ENCODE measurements around the gene ATXN7L1. TPM values are rescaled to one million over a fixed set of nuclear protein-coding genes. Genes with fewer than 3 reads are reported as not detected.

ATXN7L1 gene
- total and polyA plus RNA-seq, 8 donors: 2.3 to 9.3 (median 5.0) TPM

- Histone ChIP-seq H3K27me3 (no peaks in the 10 kb centered on the region), H3K9me3 (no peaks in the 10 kb centered on the region), H3K27ac (no peak overlapping the region), H3K4me3 (no peak overlapping the region), H3K4me1 (no peaks in the 10 kb centered on the region), H3K36me3 (no peaks in the 10 kb centered on the region)
- TF ChIP-seq, protein P1, sequence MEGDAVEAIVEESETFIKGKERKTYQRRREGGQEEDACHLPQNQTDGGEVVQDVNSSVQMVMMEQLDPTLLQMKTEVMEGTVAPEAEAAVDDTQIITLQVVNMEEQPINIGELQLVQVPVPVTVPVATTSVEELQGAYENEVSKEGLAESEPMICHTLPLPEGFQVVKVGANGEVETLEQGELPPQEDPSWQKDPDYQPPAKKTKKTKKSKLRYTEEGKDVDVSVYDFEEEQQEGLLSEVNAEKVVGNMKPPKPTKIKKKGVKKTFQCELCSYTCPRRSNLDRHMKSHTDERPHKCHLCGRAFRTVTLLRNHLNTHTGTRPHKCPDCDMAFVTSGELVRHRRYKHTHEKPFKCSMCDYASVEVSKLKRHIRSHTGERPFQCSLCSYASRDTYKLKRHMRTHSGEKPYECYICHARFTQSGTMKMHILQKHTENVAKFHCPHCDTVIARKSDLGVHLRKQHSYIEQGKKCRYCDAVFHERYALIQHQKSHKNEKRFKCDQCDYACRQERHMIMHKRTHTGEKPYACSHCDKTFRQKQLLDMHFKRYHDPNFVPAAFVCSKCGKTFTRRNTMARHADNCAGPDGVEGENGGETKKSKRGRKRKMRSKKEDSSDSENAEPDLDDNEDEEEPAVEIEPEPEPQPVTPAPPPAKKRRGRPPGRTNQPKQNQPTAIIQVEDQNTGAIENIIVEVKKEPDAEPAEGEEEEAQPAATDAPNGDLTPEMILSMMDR (IDR thresholded peaks at IDR 0.05): no peak
- ATAC-seq: no peak
- 97 to 98% methylated on average over 7 of the region's 7 CpGs for WGBS, 2 donors
- FAIRE-seq: no peak
- DNase-seq: no peak
- intact Hi-C loops (cut with DNase I): no loop called here
Measured at GRCh38 chr7:105909742-105910141, 33.3 kb upstream of the ATXN7L1 start.

DNA sequence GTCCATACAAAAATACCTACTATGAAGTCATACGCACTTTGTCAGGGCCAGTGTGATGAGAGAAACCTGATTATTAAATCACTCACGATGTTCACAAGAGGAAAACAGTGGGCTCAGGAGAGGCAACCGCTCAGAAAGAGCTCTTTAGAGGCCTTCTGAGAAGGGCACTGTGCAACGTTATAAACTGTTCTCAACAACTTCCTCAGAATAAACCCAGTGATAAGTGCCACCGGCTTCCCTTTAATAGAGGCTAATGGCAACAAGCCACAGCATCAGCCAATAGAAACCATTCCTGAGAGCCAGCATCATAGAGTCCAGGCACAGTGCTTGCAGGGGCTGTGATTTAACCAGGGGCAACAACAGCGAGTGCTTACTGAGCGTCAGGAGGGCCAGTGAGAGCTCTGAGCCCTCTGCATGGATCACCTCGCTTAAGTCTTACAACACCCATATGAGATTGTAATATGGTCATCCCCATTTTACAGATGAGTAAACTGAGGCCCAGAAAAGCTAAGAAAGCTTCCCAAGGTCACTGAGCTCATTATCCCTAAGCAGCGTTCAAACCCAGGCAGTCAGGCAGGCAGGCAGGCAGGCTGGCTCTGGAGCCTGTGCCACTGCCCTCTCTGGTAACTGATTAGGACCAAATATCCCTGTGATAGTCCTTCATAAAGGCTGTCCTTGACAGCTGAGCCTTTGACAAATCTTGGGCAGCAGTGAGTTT, 30.9 kb upstream of the ATXN7L1 start:
- no peak for FAIRE-seq
- no peak overlapping the region for H3K4me3 ChIP-seq
- ATAC-seq: no peak
- H3K36me3 ChIP-seq: no peaks in the 10 kb centered on the region
- TF ChIP-seq, protein P1 (IDR thresholded peaks at IDR 0.05): no peak
- 88 to 90% methylated on average over 9 of the region's 9 CpGs for WGBS, 2 donors
- intact Hi-C loops (cut with DNase I): no loop called here
- no peak overlapping the region for H3K27ac ChIP-seq
- DNase-seq: no peak
- H3K9me3 ChIP-seq: no peaks in the 10 kb centered on the region
- H3K27me3 ChIP-seq: no peaks in the 10 kb centered on the region
- H3K4me1 ChIP-seq: no peaks in the 10 kb centered on the region

- DNase-seq: no peak
- no peaks in the 10 kb centered on the region for H3K27me3 ChIP-seq
- H3K27ac ChIP-seq: no peak overlapping the region
- no peaks in the 10 kb centered on the region for H3K36me3 ChIP-seq
- no peak for FAIRE-seq
- H3K4me3 ChIP-seq: no peak overlapping the region
- no peaks in the 10 kb centered on the region for H3K9me3 ChIP-seq
- intact Hi-C loops (cut with DNase I): no loop called here
- WGBS, 2 donors: 45 to 55% methylated on average over 2 of the region's 2 CpGs
- TF ChIP-seq, protein P1 (IDR thresholded peaks at IDR 0.05): no peak
- H3K4me1 ChIP-seq: no peaks in the 10 kb centered on the region
- ATAC-seq: no peak
Measured at GRCh38 chr7:105906695-105907094, 30.3 kb upstream of the ATXN7L1 start.

- no peak overlapping the region for H3K27ac ChIP-seq
- H3K9me3 ChIP-seq: no peaks in the 10 kb centered on the region
- FAIRE-seq: no peak
- ATAC-seq: no peak
- no peak for DNase-seq
- no peaks in the 10 kb centered on the region for H3K36me3 ChIP-seq
- TF ChIP-seq, protein P1 (IDR thresholded peaks at IDR 0.05): no peak
- no peaks in the 10 kb centered on the region for H3K4me1 ChIP-seq
- 78 to 81% methylated on average over 8 of the region's 8 CpGs for WGBS, 2 donors
- no peak overlapping the region for H3K4me3 ChIP-seq
- intact Hi-C loops (cut with DNase I): no loop called here
- no peaks in the 10 kb centered on the region for H3K27me3 ChIP-seq
Measured at GRCh38 chr7:105905910-105906568, 29.6 kb upstream of the ATXN7L1 start.
